Breast epithelium (tissue), 4 donors: ENCODE data around the gene FDXR. TPM values are rescaled to one million over a fixed set of nuclear protein-coding genes. Genes with fewer than 3 reads are reported as not detected.

Source experiments
- DNase-seq, 2 donors: peaks; one replicate each; pipeline ENCODE4 v3.0.0-alpha.2; 2019; ENCODE audit warnings: low spot score in 2 of 2
- H3K27ac ChIP-seq, 2 donors: fragments of 200-600 bp; sonication (generic) in 1 of 2; one replicate each; pipeline ENCODE4 v1.5.1; 2016 to 2019; ENCODE audit warnings: mild to moderate bottlenecking in 1 of 2
- H3K27me3 ChIP-seq, 2 donors: fragments of 200-600 bp; sonication (generic) in 1 of 2; one replicate each; pipeline versions ENCODE4 v1.5.1 to v1.6.0; 2017 to 2019; ENCODE audit warnings: control low read depth in 1 of 2, mild to moderate bottlenecking in 1 of 2
- H3K36me3 ChIP-seq: fragments of 200-600 bp; one replicate; pipeline ENCODE4 v1.5.1; 2019
- H3K4me1 ChIP-seq, 2 donors: fragments of 200-600 bp; sonication (generic); one replicate each; pipeline ENCODE4 v1.5.1; 2016 to 2019; ENCODE audit warnings: control low read depth in 1 of 2
- H3K4me3 ChIP-seq, 3 donors: fragments of 200-600 bp; sonication (generic); 1 replicate in 2 of 3; 2 replicates in 1 of 3; pipeline ENCODE4 v1.5.1; 2016 to 2019; ENCODE audit warnings: mild to moderate bottlenecking in 3 of 3, moderate library complexity in 2 of 3
- H3K9me3 ChIP-seq, 2 donors: fragments of 200-600 bp; sonication (generic) in 1 of 2; one replicate each; pipeline ENCODE4 v1.5.1; 2016 to 2019; ENCODE audit warnings: control low read depth in 1 of 2
- POLR2A ChIP-seq: fragments of 450-650 bp; IDR thresholded peaks from one replicate; pipeline ENCODE4 v1.6.1; 2016; ENCODE audit warnings: antibody characterized with exemption, mild to moderate bottlenecking, moderate library complexity
- POLR2AphosphoS5 ChIP-seq, 3 donors: sonication (generic); formaldehyde crosslinking; IDR thresholded peaks; one replicate each; pipeline ENCODE4 v1.6.1; 2017; ENCODE audit warnings: antibody characterized with exemption in 3 of 3
- intact Hi-C: fragments of 100-400 bp; cut with DNase I; formaldehyde crosslinking; loops from one replicate; pipeline ENCODE4 v1.15.1; 2023; ENCODE audit warnings: low total_unique reads
- total RNA-seq, 3 donors: library from RNA; depleted of rRNA; stranded (reverse); fragments of >200 nt; gene quantifications; one replicate each; pipeline ENCODE4 v1.1.0, GENCODE V29; 2016
- TF ChIP-seq, protein P1 (sequence below), 3 donors: fragments of 450-650 bp; IDR thresholded peaks; one replicate each; pipeline ENCODE4 v1.5.1; 2016 to 2017; ENCODE audit warnings: antibody characterized with exemption in 3 of 3, mild to moderate bottlenecking in 3 of 3, moderate library complexity in 3 of 3

The FDXR gene
- total RNA-seq, 3 donors from 2014 or later, result 7.3 to 9.3 (median 8.8) TPM

DNA sequence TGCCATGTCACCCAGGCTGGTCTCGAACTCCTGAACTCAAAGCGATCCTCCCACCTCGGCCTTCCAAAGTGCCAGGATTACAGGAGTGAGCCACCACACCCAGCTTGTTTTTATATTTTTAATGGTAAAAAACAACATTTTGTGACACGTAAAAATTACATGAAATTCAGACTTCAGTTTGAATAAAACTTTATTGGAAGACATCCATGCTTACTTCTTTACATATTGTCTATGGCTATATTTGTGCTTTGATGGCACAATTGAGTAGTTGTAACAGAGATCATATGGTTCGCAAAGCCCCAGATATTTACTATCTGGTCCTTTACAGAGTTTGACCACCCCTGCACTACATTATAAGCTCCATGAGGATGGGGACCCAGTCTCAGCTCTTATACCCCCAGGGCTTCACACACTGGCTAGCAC, 1.8 kb upstream of the FDXR start:
- no peak overlapping the region for H3K27ac ChIP-seq
- H3K27me3 ChIP-seq, result no peaks in the 10 kb centered on the region
- H3K36me3 ChIP-seq, result no peaks in the 10 kb centered on the region
- H3K9me3 ChIP-seq, result no peaks in the 10 kb centered on the region
- H3K4me3 ChIP-seq, result no peak overlapping the region
- intact Hi-C loops, result no loop called here
- H3K4me1 ChIP-seq, result peaks cover 0 to 5% of the 10 kb centered on the region in 2 donors
- DNase-seq, result no peak
- TF ChIP-seq POLR2A (no peak), POLR2AphosphoS5 (IDR thresholded peaks at IDR 0.05) (no peak)
- TF ChIP-seq, protein P1, sequence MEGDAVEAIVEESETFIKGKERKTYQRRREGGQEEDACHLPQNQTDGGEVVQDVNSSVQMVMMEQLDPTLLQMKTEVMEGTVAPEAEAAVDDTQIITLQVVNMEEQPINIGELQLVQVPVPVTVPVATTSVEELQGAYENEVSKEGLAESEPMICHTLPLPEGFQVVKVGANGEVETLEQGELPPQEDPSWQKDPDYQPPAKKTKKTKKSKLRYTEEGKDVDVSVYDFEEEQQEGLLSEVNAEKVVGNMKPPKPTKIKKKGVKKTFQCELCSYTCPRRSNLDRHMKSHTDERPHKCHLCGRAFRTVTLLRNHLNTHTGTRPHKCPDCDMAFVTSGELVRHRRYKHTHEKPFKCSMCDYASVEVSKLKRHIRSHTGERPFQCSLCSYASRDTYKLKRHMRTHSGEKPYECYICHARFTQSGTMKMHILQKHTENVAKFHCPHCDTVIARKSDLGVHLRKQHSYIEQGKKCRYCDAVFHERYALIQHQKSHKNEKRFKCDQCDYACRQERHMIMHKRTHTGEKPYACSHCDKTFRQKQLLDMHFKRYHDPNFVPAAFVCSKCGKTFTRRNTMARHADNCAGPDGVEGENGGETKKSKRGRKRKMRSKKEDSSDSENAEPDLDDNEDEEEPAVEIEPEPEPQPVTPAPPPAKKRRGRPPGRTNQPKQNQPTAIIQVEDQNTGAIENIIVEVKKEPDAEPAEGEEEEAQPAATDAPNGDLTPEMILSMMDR (IDR thresholded peaks at IDR 0.05), result no peak

DNA sequence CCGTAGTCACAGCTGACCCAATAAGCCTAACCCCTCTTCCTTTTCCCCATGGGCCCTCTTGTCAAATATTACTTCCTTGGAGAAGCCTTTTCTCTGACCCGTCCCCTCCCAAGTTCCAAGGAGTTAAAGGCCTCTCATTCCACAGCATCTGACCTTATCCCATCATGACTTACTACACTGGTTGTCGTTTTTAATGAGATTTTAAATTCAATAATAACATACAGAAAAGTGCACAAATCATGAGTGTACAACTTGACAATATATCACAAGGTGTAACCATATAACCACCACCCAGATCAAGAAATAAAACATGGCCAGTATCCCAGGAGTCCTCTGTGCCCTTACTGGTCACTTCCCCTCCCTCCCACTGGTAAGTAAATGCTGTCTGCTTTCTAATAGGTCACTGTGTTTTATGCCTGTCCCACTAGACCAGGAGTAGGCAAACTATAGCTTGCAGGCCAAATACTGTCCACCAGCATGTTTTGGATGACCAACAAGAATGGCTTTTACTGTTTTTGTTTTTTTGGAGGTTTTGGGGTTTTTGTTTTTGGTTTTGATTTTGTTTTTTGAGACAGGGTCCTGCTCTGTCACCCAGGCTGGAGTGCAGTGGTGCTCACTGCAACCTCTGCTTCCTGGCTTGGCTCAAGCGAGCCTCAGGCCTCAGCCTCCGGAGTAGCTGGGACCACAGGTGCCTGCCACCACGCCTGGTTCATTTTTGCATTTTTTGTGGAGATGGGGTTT, 1.2 kb upstream of the FDXR start:
- DNase-seq, result no peak
- intact Hi-C loops, result no loop called here
- Histone ChIP-seq H3K4me3 (peak overlapping the region; percentile 59 to 79 (median 64)), H3K27me3 (no peaks in the 10 kb centered on the region), H3K36me3 (no peaks in the 10 kb centered on the region), H3K27ac (peak overlapping the region; percentile 93 to 97), H3K9me3 (no peaks in the 10 kb centered on the region), H3K4me1 (peaks cover 0 to 5% of the 10 kb centered on the region in 2 donors)
- TF ChIP-seq POLR2AphosphoS5 (IDR thresholded peaks at IDR 0.05), result no peak
- TF ChIP-seq, protein P1 (IDR thresholded peaks at IDR 0.05), result no peak
- TF ChIP-seq POLR2A, result no peak

DNA sequence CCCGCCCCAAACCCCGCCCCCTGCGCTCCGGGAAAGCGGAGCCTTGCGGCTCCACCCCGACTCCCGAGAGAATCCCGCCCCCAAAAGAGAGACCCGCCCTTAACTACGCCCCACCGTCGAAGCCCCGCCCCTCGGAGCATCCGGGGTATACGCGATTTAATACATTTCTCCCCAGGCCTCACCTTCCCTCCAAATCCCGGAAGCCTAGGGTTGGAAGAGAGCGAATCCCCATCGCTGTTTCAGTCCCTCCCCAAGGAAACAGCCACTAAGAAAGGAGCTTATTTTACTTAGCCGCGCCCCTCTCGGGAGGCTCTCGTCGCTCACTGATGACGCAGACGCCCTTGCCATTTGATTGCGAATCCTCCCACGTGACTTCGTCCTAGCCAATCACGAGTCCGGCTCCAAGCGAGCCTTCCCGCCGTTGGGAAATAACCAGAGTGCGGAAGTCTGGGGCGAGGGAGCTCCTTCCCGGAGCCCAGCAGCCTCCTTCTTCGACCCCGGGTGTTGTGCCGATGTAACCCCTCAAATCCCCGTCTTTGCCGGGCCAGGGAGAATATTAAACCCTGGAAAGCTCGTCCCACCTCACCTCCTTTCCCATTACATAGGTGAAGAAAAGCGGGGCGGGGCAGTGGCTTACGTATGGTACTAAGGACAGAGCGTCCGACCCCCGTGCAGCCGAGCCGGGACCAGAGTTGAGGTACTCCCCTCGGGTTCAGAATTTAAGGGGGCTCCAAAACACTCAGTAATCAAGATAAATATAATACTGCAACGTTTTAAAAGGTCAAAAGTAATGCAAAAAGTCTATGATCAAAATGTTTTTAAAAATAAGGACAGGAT, 461 bp upstream of the FDXR start:
- Histone ChIP-seq H3K4me1 (peaks cover 0 to 5% of the 10 kb centered on the region in 2 donors), H3K36me3 (no peaks in the 10 kb centered on the region), H3K4me3 (peak overlapping the region; percentile 59 to 79 (median 64)), H3K9me3 (no peaks in the 10 kb centered on the region), H3K27ac (peak overlapping the region; percentile 93 to 97), H3K27me3 (no peaks in the 10 kb centered on the region)
- TF ChIP-seq POLR2A (peak; percentile 100), POLR2AphosphoS5 (IDR thresholded peaks at IDR 0.05) (peak; percentile 99)
- TF ChIP-seq, protein P1 (IDR thresholded peaks at IDR 0.05), result peak in 1 of 3 donors; percentile 43
- intact Hi-C loops, result no loop called here
- DNase-seq, result peak; percentile 100

DNA sequence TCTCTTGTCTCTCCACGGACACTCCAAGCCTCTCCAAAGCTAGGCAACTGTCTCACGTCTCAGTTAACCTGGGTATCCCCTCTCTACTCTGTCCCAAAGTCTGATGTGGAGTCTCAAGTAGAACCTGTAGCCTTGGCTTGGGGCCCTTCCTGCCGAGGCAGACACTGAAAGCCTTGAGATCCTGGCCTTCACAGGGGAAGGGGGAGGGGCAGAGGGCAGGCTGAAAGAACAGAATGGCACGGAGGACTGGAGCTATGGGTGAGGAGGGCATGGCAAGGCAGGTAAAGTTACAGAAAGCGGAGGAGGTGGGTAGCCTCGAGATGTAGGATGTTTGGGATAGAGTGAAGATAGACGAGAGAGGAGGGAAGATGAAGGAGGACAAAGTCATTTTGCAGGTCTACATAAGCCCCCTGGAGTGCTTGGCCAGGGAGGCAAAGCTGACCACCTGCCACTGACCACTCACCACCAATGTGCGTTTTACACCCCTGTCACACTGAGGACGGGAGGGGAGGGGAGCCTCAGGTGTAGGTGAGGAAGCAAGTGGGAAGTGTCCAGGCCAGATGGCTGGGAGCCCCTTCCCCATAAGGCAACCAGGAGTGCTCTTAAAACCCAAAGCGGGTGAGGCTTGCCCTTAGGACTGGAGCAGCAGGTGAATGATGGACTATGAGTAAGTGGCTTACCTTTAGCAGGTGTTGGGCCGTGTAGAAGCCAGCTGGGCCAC, 1.3 kb downstream of the FDXR start:
- H3K4me3 ChIP-seq, result peak overlapping the region in 2 of 3 donors; percentile 64 to 79
- intact Hi-C loops, result loop anchor here (2.0 kb wide), 1 partner anchor 123 kb away; the partner anchor contains the start of gene NHERF1
- H3K4me1 ChIP-seq, result peaks cover 0 to 5% of the 10 kb centered on the region in 2 donors
- TF ChIP-seq POLR2A (no peak), POLR2AphosphoS5 (IDR thresholded peaks at IDR 0.05) (no peak)
- TF ChIP-seq, protein P1 (IDR thresholded peaks at IDR 0.05), result no peak
- H3K36me3 ChIP-seq, result no peaks in the 10 kb centered on the region
- DNase-seq, result no peak
- no peaks in the 10 kb centered on the region for H3K27me3 ChIP-seq
- H3K27ac ChIP-seq, result no peak overlapping the region
- H3K9me3 ChIP-seq, result no peaks in the 10 kb centered on the region
